GM18519 (cell line): Measurements from ENCODE around the gene ARL3.
"Not testable (repeated sequence)": the region's sequence is repeated elsewhere in the genome, so short reads cannot be mapped to it uniquely, and the experiment has no call there.

Experiments
- ATAC-seq: cut with Tn5 transposase; IDR thresholded peaks from one replicate; pipeline ENCODE4 v1.9.1; 2021; ENCODE audit warnings: mild to moderate bottlenecking, moderate library complexity; ENCODE audit not compliant: unreplicated experiment, low FRiP score

ARL3 gene

GRCh38 chr10:102710609-102711008, 3.6 kb downstream of the ARL3 start:
- no peak for ATAC-seq

DNA sequence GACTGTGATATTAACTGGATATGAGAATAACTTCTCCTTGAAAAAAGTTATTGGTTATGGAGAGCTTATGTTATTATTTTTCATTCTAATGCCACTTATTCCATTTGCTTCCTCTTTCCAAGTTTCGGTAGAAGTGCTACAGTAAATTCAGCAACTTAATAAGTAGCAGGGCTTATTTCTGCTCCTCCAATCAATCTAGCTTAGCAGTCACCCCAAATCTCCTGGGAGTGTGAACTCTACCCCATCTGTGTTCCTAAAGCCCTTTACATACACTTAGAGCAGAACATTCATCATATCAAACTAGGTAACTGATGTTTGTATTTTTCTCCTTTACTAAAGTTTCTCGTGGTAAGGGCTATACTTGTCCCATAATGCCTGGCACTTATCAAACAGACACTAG, 8.7 kb downstream of the ARL3 start:
- ATAC-seq: no peak

- no peak for ATAC-seq
Measured at GRCh38 chr10:102704915-102705314, 9.3 kb downstream of the ARL3 start.

GRCh38 chr10:102702742-102703141, 11.5 kb downstream of the ARL3 start:
- no peak for ATAC-seq

- no peak for ATAC-seq
Measured at GRCh38 chr10:102701796-102702195, 12.4 kb downstream of the ARL3 start.

DNA sequence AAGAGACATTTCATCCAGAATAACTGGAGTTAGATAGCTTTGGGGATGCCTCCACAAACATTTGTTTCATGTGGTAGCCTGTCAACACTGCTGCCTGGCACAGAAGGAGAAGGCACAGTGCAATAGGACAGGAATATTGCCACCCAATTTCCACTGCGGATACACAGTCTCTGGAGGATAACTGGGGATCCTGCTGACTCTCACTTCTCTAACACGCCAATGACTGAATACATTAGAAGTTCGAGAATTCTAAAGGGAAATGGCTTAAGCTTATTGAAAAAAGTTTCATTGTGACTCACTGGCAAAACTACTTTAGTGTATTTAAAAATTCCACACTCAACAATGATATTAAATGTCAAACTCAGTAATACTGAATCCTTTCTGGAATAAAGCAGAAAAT, 12.9 kb downstream of the ARL3 start:
- ATAC-seq: no peak

- no peak for ATAC-seq
Measured at GRCh38 chr10:102698894-102699293, 15.3 kb downstream of the ARL3 start.

DNA sequence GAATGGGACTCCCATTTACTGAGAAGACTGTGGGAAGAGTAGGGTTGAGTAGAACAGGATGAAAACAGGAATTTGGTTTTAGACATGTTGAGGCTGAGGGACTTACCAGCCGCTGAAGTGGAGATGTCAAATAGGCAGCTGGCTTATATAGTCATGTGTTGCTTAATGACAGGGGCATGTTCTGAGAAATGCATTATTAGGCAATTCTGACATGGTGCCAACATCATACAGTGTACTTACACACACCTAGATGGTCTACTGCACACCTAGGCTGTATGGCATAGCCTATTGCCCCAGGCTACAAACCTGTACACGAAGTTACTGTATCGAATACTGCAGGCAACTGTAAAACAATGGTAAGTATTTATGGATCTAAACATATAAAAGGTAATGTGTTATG, 17.5 kb downstream of the ARL3 start:
- ATAC-seq: no peak

GRCh38 chr10:102695401-102695800, 18.8 kb downstream of the ARL3 start:
- not testable (repeated sequence) for ATAC-seq

- no peak for ATAC-seq
Measured at GRCh38 chr10:102691285-102692066, 22.7 kb downstream of the ARL3 start.

DNA sequence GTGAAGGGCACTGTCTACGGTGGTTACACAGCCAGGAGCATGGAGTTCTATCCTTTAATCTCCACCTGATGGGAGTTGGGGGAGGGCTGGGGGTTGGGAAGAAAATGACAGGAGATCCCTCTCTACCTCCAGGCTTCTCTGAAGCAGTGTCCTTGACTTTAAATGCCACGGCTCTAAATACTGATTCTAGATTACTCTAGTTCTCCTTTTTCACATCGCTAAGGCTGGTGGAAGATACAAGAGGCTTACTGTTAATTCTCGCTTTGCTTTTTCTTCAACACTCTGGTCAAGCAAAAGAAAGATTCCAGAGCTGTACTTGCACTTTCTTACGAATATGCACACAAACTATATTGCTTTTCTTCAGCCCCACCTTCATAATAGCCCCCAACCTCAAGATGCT, 30.5 kb downstream of the ARL3 start:
- no peak for ATAC-seq

GRCh38 chr10:102682981-102683380, 31.2 kb downstream of the ARL3 start:
- ATAC-seq: no peak

- ATAC-seq: no peak
Measured at GRCh38 chr10:102682416-102682815, 31.8 kb downstream of the ARL3 start.

DNA sequence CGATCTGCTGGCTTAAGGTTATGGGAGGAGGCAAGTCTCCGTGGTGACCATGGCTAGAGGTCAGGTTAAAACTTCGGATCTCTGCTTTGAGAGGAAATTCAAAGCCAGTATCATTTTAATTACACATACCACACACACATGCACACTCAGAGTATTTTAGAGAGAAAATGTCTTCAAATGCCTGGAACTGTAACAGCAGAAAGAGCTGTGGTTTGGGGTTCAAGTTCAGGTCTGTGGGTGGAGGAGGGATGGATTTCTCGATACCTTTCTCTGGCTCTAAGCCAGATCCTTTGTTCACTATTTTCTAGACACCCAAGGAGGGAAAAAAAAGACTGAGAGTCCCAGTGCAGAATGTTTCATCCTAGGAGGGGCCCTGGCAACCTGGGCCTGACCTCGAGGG, 32.5 kb downstream of the ARL3 start:
- no peak for ATAC-seq

GRCh38 chr10:102679596-102679995, 34.6 kb downstream of the ARL3 start:
- no peak for ATAC-seq

GRCh38 chr10:102678842-102679289, 35.3 kb downstream of the ARL3 start:
- no peak for ATAC-seq

DNA sequence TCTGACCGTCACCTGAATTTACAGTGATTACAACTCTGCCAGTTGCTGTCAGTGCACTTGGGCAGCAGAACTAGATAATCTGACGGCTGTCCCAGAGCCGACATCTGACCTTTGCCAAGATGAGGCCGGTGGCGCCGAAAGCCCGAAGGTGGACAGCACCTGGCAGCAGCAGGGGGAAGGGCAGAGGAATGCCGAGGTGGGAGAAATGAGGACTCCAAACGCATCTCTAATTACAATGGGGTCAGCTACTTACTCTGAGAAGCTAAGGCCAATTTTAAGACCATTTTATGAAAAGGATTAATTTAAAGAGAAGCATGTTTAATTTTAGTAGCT, 36.2 kb downstream of the ARL3 start:
- ATAC-seq: no peak

DNA sequence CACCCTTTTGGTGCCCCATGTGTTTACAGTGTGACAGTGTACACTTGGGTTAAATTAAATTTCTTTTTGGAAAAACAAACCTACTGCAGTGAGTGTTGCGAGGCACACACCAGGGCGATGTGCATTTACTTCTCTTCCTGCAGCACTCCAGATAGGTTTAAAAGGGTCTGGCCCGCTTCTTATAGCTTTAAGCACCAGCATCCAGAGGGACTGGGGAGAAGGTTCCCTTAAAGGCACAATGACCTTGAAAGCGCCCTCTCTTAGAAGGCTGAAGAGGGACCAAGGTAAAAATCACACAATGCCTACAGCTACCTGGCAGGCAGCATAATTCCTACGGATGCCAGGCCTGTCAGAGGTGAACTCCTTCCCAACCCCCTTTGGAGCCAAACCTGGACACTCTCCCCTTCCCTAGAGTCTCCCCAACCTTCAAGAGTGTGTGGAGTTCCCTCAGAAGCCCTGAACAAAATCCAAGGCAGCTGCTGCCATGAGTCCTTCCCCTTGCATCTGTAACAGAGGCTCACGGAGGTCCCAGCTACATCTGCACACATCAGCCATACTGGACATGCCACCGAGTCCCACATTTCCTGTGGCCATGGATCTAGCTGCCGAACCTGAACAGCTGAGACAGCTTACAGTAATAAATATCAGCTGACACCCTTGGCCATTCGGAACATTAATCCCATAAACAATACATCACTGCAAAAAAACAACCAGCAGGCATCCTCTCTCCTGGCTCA, 36.7 kb downstream of the ARL3 start:
- no peak for ATAC-seq

GRCh38 chr10:102676534-102677315, 37.5 kb downstream of the ARL3 start:
- no peak for ATAC-seq

- no peak for ATAC-seq
Measured at GRCh38 chr10:102675666-102676533, 38.3 kb downstream of the ARL3 start.
